Lung (tissue), 12 donors: Measurements from ENCODE around the gene ANTXRL. TPM values are rescaled to one million over a fixed set of nuclear protein-coding genes. Genes with fewer than 3 reads are reported as not detected.

Experiments
- ATAC-seq: fragments of 200-7000 bp; cut with Tn5 transposase; one replicate; pipeline ENCODE4 v1.9.1; 2020; ENCODE audit warnings: moderate number of reproducible peaks; ENCODE audit not compliant: insufficient read depth, low FRiP score
- DNase-seq, 3 donors: peaks; one replicate each; pipeline ENCODE4 v3.0.0-alpha.2; 2013 to 2017
- H3K27ac ChIP-seq, 2 donors: one replicate each; pipeline ENCODE4 v1.5.1; 2013; ENCODE audit warnings: mild to moderate bottlenecking in 2 of 2, moderate library complexity in 2 of 2, control low read depth in 1 of 2, inconsistent platforms in 1 of 2, low read depth in 1 of 2, low read length in 1 of 2
- H3K27me3 ChIP-seq, 3 donors: one replicate each; pipeline ENCODE4 v1.5.1; 2013; ENCODE audit warnings: low read length in 2 of 3; ENCODE audit not compliant: control insufficient read depth in 3 of 3, insufficient read depth in 3 of 3
- H3K36me3 ChIP-seq, 4 donors: one replicate each; pipeline ENCODE4 v1.5.1; 2013; ENCODE audit warnings: low read length in 4 of 4, mild to moderate bottlenecking in 1 of 4, moderate library complexity in 1 of 4; ENCODE audit not compliant: control insufficient read depth in 4 of 4, insufficient read depth in 4 of 4
- H3K4me1 ChIP-seq, 5 donors: one replicate each; pipeline ENCODE4 v1.5.1; 2013; ENCODE audit warnings: low read length in 5 of 5, mild to moderate bottlenecking in 2 of 5, moderate library complexity in 1 of 5; ENCODE audit not compliant: control insufficient read depth in 5 of 5, insufficient read depth in 5 of 5
- H3K4me3 ChIP-seq: one replicate; pipeline ENCODE4 v1.5.1; 2013; ENCODE audit warnings: mild to moderate bottlenecking, control low read depth, moderate library complexity
- H3K9ac ChIP-seq, 2 donors: one replicate each; pipeline ENCODE4 v1.5.1; 2013; ENCODE audit warnings: low read length in 2 of 2, control low read depth in 1 of 2; ENCODE audit not compliant: insufficient read depth in 1 of 2
- H3K9me3 ChIP-seq, 4 donors: one replicate each; pipeline ENCODE4 v1.5.1; 2013; ENCODE audit warnings: low read length in 3 of 4, mild to moderate bottlenecking in 1 of 4, moderate library complexity in 1 of 4; ENCODE audit not compliant: control insufficient read depth in 4 of 4, insufficient read depth in 3 of 4
- CTCF ChIP-seq: IDR thresholded peaks from 2 replicates; pipeline ENCODE4 v1.5.1; 2012; ENCODE audit warnings: mild to moderate bottlenecking; ENCODE audit errors: control extremely low read depth, extremely low read depth
- WGBS, 2 donors: extraction: QIAGEN DNeasy Blood & Tissue Kit; methylation state at CpG; one replicate each; pipeline ENCODE4 v1.1.7; 2013; 5-methylcytosine and 5-hydroxymethylcytosine counted together
- polyA plus RNA-seq, 2 donors: library from polyadenylated mRNA; stranded (reverse); fragments of 200-250 nt; gene quantifications; one replicate each; pipeline ENCODE4 v1.2.1, GENCODE V29; 2013
- total RNA-seq, 2 donors: library from RNA; depleted of rRNA in 1 of 2; stranded (reverse); fragments of >200 nt in 1 of 2; gene quantifications; one replicate each; pipeline ENCODE4 v1.2.1, GENCODE V29; 2014 to 2021
- donor health status: control.
- donor health status: control.
- donor health status: Bipolar disorder and iron deficiency.
- donor health status: healthy.
- donor health status: DM: yes; HTN: yes; CAD: no.

ANTXRL gene
- total and polyA plus RNA-seq, 4 donors = not detected

DNA sequence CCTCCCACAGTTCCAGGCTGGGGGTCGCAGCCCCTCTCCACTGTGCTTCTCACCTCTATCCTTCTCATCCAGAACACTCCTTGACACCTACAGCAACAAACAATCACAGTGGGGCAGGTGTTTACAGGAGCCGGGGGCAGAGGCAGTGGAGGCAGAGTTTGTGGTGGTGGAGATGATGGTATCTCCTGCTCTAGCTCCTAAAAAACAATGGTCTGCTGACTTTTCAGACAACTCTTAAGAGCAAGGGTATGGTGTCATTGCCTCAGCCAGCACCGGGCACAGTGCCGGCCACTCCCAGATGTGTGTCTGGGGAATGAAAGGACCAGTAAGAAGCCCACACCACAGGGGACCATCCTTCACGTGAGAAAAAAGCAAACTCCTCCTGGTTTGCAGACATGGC is 36.3 kb upstream of the ANTXRL start:
- Histone ChIP-seq H3K9ac (no peak overlapping the region), H3K9me3 (no peaks in the 10 kb centered on the region), H3K36me3 (no peaks in the 10 kb centered on the region), H3K27me3 (no peaks in the 10 kb centered on the region), H3K27ac (no peak overlapping the region), H3K4me1 (peaks cover 0 to 6% (median 0%) of the 10 kb centered on the region in 5 donors), H3K4me3 (no peak overlapping the region)
- WGBS, 2 donors = 88% methylated on average over 5 of the region's 5 CpGs
- TF ChIP-seq CTCF = no peak
- no peak for DNase-seq
- no peak for ATAC-seq

DNA sequence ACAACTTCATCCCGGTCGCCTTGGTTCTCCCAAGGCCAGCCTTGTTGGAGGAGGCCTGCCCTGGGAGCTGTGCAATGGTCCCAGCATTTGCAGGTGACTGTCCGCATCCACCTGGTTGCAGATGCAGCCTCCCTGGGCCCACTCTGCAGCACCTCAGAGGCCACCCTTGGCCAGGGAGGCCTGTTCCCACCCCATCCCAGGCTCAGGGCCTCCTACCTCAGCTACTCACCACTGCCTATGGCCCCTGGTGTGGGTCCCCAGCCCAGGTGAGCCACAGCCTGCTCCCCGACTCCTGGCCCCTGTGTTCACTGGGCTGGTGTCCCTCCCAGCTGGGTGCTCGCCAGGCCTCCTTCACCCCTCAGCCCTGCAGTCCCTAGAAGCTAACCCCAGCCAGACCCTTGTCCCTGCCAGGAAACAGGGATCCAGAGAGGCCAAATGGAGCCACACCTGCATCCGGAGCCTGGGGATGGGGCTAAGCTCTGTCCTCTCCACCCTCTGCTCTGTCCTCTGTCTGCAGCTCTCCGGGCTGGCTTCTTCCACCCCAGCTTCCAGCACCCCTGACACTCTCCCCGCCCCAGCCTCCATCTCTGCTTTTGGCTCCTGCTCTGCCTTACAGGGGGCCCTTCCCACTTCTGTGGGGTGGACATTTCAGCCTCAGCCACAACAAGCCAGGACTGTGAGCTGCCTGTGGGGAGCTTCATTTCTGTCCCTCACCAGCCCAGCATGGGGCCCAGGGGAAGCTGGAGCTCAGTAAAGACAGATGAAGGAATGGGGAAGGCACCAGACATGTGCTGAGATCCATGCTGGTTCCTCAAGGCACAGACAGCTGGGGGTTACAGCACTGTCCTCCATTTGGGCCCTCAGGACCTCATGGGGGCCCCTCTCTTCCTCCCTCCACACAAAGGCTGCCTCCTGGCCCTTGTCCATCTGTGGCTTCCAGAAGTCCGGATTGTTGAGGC is 35.6 kb upstream of the ANTXRL start:
- Histone ChIP-seq H3K36me3 (no peaks in the 10 kb centered on the region), H3K9ac (no peak overlapping the region), H3K4me3 (no peak overlapping the region), H3K27me3 (no peaks in the 10 kb centered on the region), H3K4me1 (peaks cover 0 to 6% (median 0%) of the 10 kb centered on the region in 5 donors), H3K27ac (no peak overlapping the region), H3K9me3 (no peaks in the 10 kb centered on the region)
- no peak for TF ChIP-seq CTCF
- ATAC-seq = no peak
- DNase-seq = no peak
- WGBS, 2 donors = 84% methylated on average over 9 of the region's 9 CpGs

DNA sequence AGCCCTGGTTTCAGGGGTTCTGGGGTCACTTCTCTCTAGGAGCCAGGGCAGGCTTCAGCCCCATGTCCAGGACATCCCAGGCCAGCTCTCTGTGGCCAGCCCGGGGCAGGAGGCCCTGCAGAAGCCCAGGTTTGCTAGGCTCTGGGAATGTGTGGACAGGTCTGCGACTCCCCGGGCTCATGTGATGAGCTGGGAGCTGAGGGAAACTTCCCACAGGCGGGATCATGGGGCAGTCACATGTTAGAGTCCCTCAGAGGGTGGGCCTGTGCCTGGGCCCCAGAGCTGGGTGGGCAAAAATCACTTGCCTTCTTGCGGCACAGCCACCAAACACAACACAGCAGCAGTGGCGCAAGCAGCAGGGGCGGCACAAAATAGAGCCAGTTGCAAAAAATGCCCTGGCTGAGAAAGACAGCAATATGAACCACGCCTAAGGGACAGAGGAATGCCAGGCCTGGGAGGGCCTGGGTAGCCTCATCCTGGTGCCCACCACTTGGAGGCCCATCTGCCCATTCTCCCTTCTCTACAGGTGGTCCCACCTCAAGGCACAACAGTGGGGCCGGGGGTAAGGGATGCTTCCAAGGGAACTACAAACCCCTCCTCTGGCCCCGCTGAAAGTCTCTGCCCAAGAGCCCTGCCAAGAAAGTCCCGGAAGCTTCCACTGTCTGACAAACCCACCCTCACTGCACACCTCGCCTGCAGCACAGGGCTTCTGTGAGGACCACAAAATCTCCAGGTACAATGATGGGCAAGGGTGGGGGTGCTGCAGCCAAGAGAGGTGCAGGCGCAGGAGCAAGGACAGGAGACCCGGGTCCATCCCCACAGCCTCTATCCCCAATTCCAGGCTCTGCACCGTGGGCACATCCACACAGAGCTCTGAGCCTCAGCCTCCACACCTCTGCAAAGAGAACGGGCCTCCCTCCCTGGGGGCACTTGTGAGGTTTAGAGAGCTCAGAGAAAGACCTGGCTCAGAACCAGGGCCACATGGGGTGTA is 34.6 kb upstream of the ANTXRL start:
- H3K4me1 ChIP-seq = peaks cover 0 to 6% (median 0%) of the 10 kb centered on the region in 5 donors
- H3K9ac ChIP-seq = no peak overlapping the region
- no peak overlapping the region for H3K4me3 ChIP-seq
- no peaks in the 10 kb centered on the region for H3K27me3 ChIP-seq
- H3K27ac ChIP-seq = no peak overlapping the region
- no peak for TF ChIP-seq CTCF
- no peaks in the 10 kb centered on the region for H3K36me3 ChIP-seq
- WGBS, 2 donors = 90 to 96% methylated on average over 16 of the region's 16 CpGs
- H3K9me3 ChIP-seq = no peaks in the 10 kb centered on the region
- ATAC-seq = no peak
- DNase-seq = no peak
